HG02870 (cell line): ENCODE results near the gene RAB3B.
"Not testable (repeated sequence)": the region's sequence is repeated elsewhere in the genome, so short reads cannot be mapped to it uniquely, and the experiment has no call there.

Source experiments
- ATAC-seq: cut with Tn5 transposase; IDR thresholded peaks from one replicate; pipeline ENCODE4 v1.9.1; 2021; ENCODE audit warnings: mild to moderate bottlenecking, moderate library complexity; ENCODE audit not compliant: unreplicated experiment

Gene RAB3B

GRCh38 chr1:51875836-51876235 lies 114.7 kb downstream of the RAB3B start:
- no peak for ATAC-seq

GRCh38 chr1:51875291-51875772 lies 115.2 kb downstream of the RAB3B start:
- ATAC-seq: no peak

- ATAC-seq: not testable (repeated sequence)
Observed at GRCh38 chr1:51873270-51873669, 117.2 kb downstream of the RAB3B start.

GRCh38 chr1:51871351-51871975 lies 119.0 kb downstream of the RAB3B start:
- no peak for ATAC-seq

GRCh38 chr1:51870603-51871350 lies 119.7 kb downstream of the RAB3B start:
- ATAC-seq: no peak

- ATAC-seq: no peak
Observed at GRCh38 chr1:51867479-51868232, 122.8 kb downstream of the RAB3B start.

GRCh38 chr1:51863384-51863783 lies 127.1 kb downstream of the RAB3B start:
- ATAC-seq: peak; percentile 70

- ATAC-seq: no peak
Observed at GRCh38 chr1:51861669-51862068, 128.8 kb downstream of the RAB3B start.

- no peak for ATAC-seq
Observed at GRCh38 chr1:51859735-51860134, 130.8 kb downstream of the RAB3B start.

GRCh38 chr1:51859333-51859732 lies 131.2 kb downstream of the RAB3B start:
- no peak for ATAC-seq

GRCh38 chr1:51858892-51859291 lies 131.6 kb downstream of the RAB3B start:
- no peak for ATAC-seq
